WTC11 (cell line): ENCODE measurements around the gene IQCC. TPM values are rescaled to one million over a fixed set of nuclear protein-coding genes. Genes with fewer than 3 reads are reported as not detected.

Experiments used
- AR ChIP-seq: fragments of 250-450 bp; sonication (Bioruptor Pico); IDR thresholded peaks from 2 replicates; pipeline ENCODE4 v1.9.0; 2021; ENCODE audit warnings: mild to moderate bottlenecking
- CBFB ChIP-seq: sonication (generic); formaldehyde crosslinking; IDR thresholded peaks from 2 replicates; pipeline ENCODE4 v1.8.1; 2022; ENCODE audit warnings: mild to moderate bottlenecking, low read depth, missing genetic modification reagents
- CREM ChIP-seq: sonication (generic); formaldehyde crosslinking; IDR thresholded peaks from 2 replicates; pipeline ENCODE4 v1.8.1; 2022; ENCODE audit warnings: mild to moderate bottlenecking, missing genetic modification reagents, moderate library complexity
- GABPB1 ChIP-seq: sonication (generic); formaldehyde crosslinking; IDR thresholded peaks from 2 replicates; pipeline ENCODE4 v1.8.1; 2023; ENCODE audit warnings: mild to moderate bottlenecking, missing genetic modification reagents
- GTF2I ChIP-seq: fragments of 250-450 bp; sonication (Bioruptor Pico); conservative IDR thresholded peaks from 2 replicates; pipeline ENCODE4 v1.4.0; 2021; ENCODE audit warnings: mild to moderate bottlenecking
- IRF2 ChIP-seq: sonication (generic); formaldehyde crosslinking; IDR thresholded peaks from 2 replicates; pipeline ENCODE4 v1.8.0; 2022; ENCODE audit warnings: low read depth, missing genetic modification reagents, borderline replicate concordance
- MXD4 ChIP-seq: fragments of 250-450 bp; sonication (Bioruptor Pico); IDR thresholded peaks from 2 replicates; pipeline ENCODE4 v1.8.0; 2021; ENCODE audit warnings: mild to moderate bottlenecking, moderate library complexity, borderline replicate concordance
- NFATC4 ChIP-seq: fragments of 250-450 bp; sonication (Bioruptor Pico); IDR thresholded peaks from 2 replicates; pipeline ENCODE4 v1.9.0; 2021; ENCODE audit warnings: mild to moderate bottlenecking
- NFE2L1 ChIP-seq: sonication (generic); formaldehyde crosslinking; IDR thresholded peaks from 2 replicates; pipeline ENCODE4 v1.8.1; 2023; ENCODE audit warnings: missing genetic modification reagents
- NR1H2 ChIP-seq: sonication (generic); formaldehyde crosslinking; IDR thresholded peaks from 2 replicates; pipeline ENCODE4 v1.9.0; 2021; ENCODE audit warnings: mild to moderate bottlenecking, moderate library complexity, missing genetic modification reagents
- NR2C2 ChIP-seq: sonication (generic); formaldehyde crosslinking; IDR thresholded peaks from 2 replicates; pipeline ENCODE4 v1.8.0; 2022; ENCODE audit warnings: mild to moderate bottlenecking, missing genetic modification reagents
- PREB ChIP-seq: sonication (generic); formaldehyde crosslinking; IDR thresholded peaks from 2 replicates; pipeline ENCODE4 v1.8.1; 2022; ENCODE audit warnings: mild to moderate bottlenecking, missing genetic modification reagents, moderate library complexity, borderline replicate concordance
- SMAD3 ChIP-seq: sonication (generic); formaldehyde crosslinking; IDR thresholded peaks from 2 replicates; pipeline ENCODE4 v1.8.0; 2022; ENCODE audit warnings: missing genetic modification reagents, mild to moderate bottlenecking, borderline replicate concordance
- SP1 ChIP-seq: sonication (generic); formaldehyde crosslinking; conservative IDR thresholded peaks from 2 replicates; pipeline ENCODE4 v1.8.1; 2022; ENCODE audit warnings: missing genetic modification reagents
- TEAD4 ChIP-seq: sonication (generic); formaldehyde crosslinking; IDR thresholded peaks from 2 replicates; pipeline ENCODE4 v1.8.0; 2022; ENCODE audit warnings: mild to moderate bottlenecking, missing genetic modification reagents
- ZNF263 ChIP-seq: sonication (generic); formaldehyde crosslinking; IDR thresholded peaks from 2 replicates; pipeline ENCODE4 v1.8.1; 2022; ENCODE audit warnings: low read depth, mild to moderate bottlenecking, moderate library complexity, missing genetic modification reagents
- ZNF281 ChIP-seq: sonication (generic); formaldehyde crosslinking; IDR thresholded peaks from 2 replicates; pipeline ENCODE4 v1.8.0; 2023; ENCODE audit warnings: mild to moderate bottlenecking, missing genetic modification reagents
- total RNA-seq: library from RNA; stranded (reverse); gene quantifications from 3 replicates; pipeline ENCODE4 v1.2.3, GENCODE V29; 2021
- TF ChIP-seq, protein P1 (sequence below): sonication (generic); formaldehyde crosslinking; IDR thresholded peaks from 2 replicates; pipeline ENCODE4 v1.8.1; 2023; ENCODE audit warnings: mild to moderate bottlenecking, moderate library complexity, missing genetic modification reagents
- TF ChIP-seq, protein P2 (sequence below): sonication (generic); formaldehyde crosslinking; IDR thresholded peaks from 2 replicates; pipeline ENCODE4 v1.8.1; 2023; ENCODE audit warnings: mild to moderate bottlenecking, missing genetic modification reagents
- TF ChIP-seq, protein P3 (sequence below): sonication (generic); formaldehyde crosslinking; IDR thresholded peaks from 2 replicates; pipeline ENCODE4 v1.8.1; 2023; ENCODE audit warnings: mild to moderate bottlenecking, missing genetic modification reagents, borderline replicate concordance

Gene IQCC
- total RNA-seq, 1 experiment from 2014 or later = 5.2 TPM

DNA sequence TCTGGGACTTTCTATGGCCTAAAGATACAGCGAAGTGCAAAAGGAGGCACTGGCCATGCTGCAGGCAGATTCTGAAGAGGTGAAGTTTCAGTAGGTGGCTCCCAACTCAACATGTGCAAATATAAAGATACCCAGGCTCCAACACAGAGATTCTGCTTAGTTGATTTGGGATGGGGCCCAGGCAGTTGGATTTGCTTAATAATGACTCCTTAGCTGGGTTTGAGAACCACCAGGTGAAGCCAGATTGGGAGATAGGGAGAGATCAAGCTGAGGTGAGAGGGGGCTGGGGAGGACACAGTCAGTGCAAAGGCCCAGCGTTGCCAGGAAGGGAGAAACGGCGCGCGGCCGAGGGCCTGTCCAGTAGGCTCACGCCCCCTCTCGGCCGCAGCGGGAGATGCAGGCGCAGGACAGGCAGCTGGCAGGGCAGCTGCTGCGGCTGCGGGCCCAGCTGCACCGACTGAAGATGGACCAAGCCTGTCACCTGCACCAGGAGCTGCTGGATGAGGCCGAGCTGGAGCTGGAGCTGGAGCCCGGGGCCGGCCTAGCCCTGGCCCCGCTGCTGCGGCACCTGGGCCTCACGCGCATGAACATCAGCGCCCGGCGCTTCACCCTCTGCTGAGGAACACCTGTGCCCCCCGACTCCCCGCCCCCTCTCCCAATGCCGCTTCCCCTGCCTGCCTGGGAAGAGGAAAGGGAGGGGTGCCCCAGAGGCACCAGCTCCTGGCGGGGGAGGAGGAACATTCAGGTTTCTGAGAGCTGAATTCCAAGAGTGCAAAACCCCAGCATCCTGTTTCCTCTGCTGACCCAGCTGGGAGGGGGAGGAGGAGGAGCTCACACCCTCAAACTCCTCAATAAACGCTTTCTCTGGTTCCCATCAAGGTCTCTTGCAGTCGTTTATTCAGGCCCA is 42.8 kb downstream of the IQCC start (continued):
- peak; percentile 43 for TF ChIP-seq ZNF281 (CRISPR knock-in tag)
- no peak for TF ChIP-seq TEAD4
- TF ChIP-seq AR (CRISPR knock-in tag) = no peak
- TF ChIP-seq ZNF263 (CRISPR knock-in tag) = no peak
- TF ChIP-seq CREM (CRISPR knock-in tag) = no peak
- TF ChIP-seq IRF2 = no peak
- no peak for TF ChIP-seq PREB (CRISPR knock-in tag)
- TF ChIP-seq CBFB (CRISPR knock-in tag) = no peak; the same call in 1 of the 2 replicates
- TF ChIP-seq, protein P1, sequence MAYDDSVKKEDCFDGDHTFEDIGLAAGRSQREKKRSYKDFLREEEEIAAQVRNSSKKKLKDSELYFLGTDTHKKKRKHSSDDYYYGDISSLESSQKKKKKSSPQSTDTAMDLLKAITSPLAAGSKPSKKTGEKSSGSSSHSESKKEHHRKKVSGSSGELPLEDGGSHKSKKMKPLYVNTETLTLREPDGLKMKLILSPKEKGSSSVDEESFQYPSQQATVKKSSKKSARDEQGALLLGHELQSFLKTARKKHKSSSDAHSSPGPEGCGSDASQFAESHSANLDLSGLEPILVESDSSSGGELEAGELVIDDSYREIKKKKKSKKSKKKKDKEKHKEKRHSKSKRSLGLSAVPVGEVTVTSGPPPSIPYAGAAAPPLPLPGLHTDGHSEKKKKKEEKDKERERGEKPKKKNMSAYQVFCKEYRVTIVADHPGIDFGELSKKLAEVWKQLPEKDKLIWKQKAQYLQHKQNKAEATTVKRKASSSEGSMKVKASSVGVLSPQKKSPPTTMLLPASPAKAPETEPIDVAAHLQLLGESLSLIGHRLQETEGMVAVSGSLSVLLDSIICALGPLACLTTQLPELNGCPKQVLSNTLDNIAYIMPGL (CRISPR knock-in tag) = peak; percentile 85; the same call in 1 of the 2 replicates
- TF ChIP-seq NFATC4 (CRISPR knock-in tag) = no peak
- peak; percentile 61; the same call in 1 of the 2 replicates for TF ChIP-seq SP1 (CRISPR knock-in tag)
- no peak for TF ChIP-seq NR2C2
- no peak; the same call in 1 of the 2 replicates for TF ChIP-seq MXD4 (CRISPR knock-in tag)
- no peak for TF ChIP-seq NR1H2 (CRISPR knock-in tag)
- TF ChIP-seq, protein P2, sequence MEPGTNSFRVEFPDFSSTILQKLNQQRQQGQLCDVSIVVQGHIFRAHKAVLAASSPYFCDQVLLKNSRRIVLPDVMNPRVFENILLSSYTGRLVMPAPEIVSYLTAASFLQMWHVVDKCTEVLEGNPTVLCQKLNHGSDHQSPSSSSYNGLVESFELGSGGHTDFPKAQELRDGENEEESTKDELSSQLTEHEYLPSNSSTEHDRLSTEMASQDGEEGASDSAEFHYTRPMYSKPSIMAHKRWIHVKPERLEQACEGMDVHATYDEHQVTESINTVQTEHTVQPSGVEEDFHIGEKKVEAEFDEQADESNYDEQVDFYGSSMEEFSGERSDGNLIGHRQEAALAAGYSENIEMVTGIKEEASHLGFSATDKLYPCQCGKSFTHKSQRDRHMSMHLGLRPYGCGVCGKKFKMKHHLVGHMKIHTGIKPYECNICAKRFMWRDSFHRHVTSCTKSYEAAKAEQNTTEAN (CRISPR knock-in tag) = no peak
- 0 out of 2 replicates have a peak, but pooled peaks have one; percentile 62 for TF ChIP-seq NFE2L1 (CRISPR knock-in tag)
- TF ChIP-seq, protein P3, sequence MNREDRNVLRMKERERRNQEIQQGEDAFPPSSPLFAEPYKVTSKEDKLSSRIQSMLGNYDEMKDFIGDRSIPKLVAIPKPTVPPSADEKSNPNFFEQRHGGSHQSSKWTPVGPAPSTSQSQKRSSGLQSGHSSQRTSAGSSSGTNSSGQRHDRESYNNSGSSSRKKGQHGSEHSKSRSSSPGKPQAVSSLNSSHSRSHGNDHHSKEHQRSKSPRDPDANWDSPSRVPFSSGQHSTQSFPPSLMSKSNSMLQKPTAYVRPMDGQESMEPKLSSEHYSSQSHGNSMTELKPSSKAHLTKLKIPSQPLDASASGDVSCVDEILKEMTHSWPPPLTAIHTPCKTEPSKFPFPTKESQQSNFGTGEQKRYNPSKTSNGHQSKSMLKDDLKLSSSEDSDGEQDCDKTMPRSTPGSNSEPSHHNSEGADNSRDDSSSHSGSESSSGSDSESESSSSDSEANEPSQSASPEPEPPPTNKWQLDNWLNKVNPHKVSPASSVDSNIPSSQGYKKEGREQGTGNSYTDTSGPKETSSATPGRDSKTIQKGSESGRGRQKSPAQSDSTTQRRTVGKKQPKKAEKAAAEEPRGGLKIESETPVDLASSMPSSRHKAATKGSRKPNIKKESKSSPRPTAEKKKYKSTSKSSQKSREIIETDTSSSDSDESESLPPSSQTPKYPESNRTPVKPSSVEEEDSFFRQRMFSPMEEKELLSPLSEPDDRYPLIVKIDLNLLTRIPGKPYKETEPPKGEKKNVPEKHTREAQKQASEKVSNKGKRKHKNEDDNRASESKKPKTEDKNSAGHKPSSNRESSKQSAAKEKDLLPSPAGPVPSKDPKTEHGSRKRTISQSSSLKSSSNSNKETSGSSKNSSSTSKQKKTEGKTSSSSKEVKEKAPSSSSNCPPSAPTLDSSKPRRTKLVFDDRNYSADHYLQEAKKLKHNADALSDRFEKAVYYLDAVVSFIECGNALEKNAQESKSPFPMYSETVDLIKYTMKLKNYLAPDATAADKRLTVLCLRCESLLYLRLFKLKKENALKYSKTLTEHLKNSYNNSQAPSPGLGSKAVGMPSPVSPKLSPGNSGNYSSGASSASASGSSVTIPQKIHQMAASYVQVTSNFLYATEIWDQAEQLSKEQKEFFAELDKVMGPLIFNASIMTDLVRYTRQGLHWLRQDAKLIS (CRISPR knock-in tag) = no peak
- TF ChIP-seq SMAD3 = peak; percentile 60; the same call in 1 of the 2 replicates
- no peak for TF ChIP-seq GABPB1 (CRISPR knock-in tag)
- TF ChIP-seq GTF2I (CRISPR knock-in tag) = peak; percentile 96
- TF ChIP-seq, all 79 proteins: peak for 13
